ENCODE results near the gene GALNT1.

GRCh38 chr18:35707674-35708073 is 126.1 kb downstream of the GALNT1 start:
- no peak for TF ChIP-seq POLR2A (IDR thresholded peaks at IDR 0.05; ENCODE audit: low read depth, low read length)
- TF ChIP-seq POLR2AphosphoS5 (IDR thresholded peaks at IDR 0.05; ENCODE audit: low read depth, low read length): no peak
- TF ChIP-seq POU2F2 (IDR thresholded peaks at IDR 0.05; ENCODE audit: low read depth, low read length): no peak
- TF ChIP-seq TAF1 (IDR thresholded peaks at IDR 0.05; ENCODE audit: low read depth, low read length): no peak

All from GM12891 (cell line).